ENCODE measurements around the gene WIF1.

Gene WIF1

DNA sequence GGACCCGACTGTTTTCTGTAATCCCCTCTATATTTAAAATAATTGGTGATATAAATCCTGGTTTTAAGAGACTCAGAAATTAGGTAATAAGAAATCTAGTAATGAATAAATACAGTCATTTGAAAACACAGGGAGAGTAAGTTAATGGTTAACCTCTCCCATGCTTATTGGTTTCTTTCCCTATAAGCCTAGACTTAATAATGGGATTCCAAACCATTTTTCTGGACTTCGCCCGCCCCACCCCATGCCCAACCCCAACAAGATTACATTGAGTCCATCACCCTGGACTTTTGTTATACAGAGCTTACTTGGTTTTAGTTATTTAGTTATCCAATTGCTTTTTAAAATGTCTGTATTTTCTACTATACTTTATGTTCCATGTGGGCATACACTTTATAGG, 98.7 kb downstream of the WIF1 start:
- no peak for DNase-seq (ENCODE audit: low read depth)

GRCh38 chr12:65019696-65020234, 101.3 kb downstream of the WIF1 start:
- no peak for DNase-seq (ENCODE audit: low read depth)

- no peak for DNase-seq (ENCODE audit: low read depth)
Measured at GRCh38 chr12:65016881-65017650, 104.0 kb downstream of the WIF1 start.

DNA sequence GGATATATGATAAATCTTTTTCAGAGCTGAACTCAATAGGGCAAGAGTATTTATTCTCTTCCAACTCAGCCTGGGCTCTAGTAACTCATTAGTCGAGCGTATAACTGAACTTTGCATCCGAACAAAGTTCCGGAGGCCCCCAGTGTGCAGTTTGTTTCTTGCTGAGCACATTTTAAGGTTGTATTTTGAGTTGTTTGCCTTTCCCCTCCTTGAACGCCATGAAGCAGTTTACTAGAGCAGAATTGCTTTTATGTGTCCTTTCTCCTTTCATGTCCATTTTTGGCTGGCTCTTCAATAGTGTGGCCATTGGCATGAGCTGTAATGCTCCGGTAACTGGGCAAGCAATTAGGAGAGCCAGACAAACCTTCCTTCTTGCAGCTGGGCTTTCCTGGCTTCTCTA, 105.3 kb downstream of the WIF1 start:
- DNase-seq (ENCODE audit: low read depth) = no peak

DNA sequence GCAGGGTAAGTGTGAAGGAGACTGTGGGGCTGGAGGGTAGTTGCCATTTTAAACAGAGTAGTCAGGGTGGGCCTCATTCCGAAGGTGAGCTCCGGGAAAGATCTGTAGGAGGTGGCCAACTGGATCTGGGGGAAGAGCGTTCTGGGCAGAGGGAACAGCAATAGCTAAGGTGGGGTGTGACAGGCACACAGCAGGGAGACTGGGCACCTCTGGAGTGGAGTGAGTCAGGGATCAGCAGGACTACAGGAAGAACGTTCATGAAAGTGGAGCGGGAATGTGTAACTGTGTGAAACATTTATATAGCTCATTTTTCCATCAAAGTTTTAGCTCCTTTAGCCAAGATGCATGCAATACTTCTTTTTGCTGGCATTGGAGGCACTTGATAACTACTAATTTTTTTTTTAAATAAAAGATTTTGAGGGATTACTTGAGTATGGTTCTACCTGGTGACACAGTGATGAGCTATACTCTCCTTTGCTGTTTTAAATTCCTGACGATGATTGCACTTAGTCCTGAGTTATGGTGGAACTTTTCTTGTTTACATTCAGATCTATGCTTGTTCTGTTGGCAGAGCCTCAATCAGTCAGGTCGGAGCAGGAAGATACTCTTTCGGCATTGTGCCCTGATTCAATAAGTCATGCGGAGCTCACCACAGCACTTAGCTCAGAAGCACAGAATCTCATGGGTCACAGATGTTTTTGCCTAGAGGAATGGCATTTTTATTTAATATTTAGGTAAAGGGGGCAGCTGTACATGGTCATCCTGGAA, 106.4 kb downstream of the WIF1 start:
- DNase-seq (ENCODE audit: low read depth) = no peak

- no peak for DNase-seq (ENCODE audit: low read depth)
Measured at GRCh38 chr12:65010437-65010836, 110.7 kb downstream of the WIF1 start.

DNA sequence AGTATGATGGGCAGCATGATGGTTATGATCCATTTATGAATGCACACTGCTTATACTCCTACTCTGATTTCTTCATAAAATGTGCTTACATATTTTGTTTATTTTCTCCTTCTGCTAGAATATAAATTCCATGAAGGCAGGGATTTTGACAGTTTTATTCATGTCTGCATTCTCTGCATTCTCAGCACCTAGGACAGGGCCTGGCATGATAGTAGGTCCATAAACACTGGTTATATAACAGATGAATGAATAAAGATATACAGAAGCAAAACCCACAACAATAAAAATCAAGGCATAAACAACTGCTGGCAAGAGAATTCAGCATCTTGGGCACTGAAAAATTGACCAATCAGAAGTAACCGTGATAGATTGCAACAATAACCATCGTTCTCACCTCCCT, 115.4 kb downstream of the WIF1 start:
- DNase-seq (ENCODE audit: low read depth) = no peak

- DNase-seq (ENCODE audit: low read depth) = no peak
Measured at GRCh38 chr12:65004270-65004669, 116.8 kb downstream of the WIF1 start.

All from activated T-helper 1 cell treated with Interleukin-2 at 50 U/mL for 16 hours (primary cell).